Germinal center (tissue), 1 donor: Measurements from ENCODE around the gene DDX46.
"Not testable (repeated sequence)": the region's sequence is repeated elsewhere in the genome, so short reads cannot be mapped to it uniquely, and the experiment has no call there.

Experiments used
- DNase-seq: peaks from one replicate; pipeline ENCODE4 v3.0.0; 2012; ENCODE audit warnings: mixed read lengths, low spot score

DDX46 gene

GRCh38 chr5:134844252-134844651 is 85.7 kb downstream of the DDX46 start:
- DNase-seq, result no peak

- no peak for DNase-seq
Observed at GRCh38 chr5:134845335-134845851, 86.8 kb downstream of the DDX46 start.

- peak; percentile 93 for DNase-seq
Observed at GRCh38 chr5:134845852-134846640, 87.5 kb downstream of the DDX46 start, which contains the start of gene C5orf24. TSS of gene C5orf24 (plus strand) at chr5:134845968. CDS start at chr5:134854901, 8,933 bp downstream.

- peak; percentile 14 for DNase-seq
Observed at GRCh38 chr5:134846641-134846960, 88.0 kb downstream of the DDX46 start.

GRCh38 chr5:134849434-134849933 is 90.9 kb downstream of the DDX46 start:
- not testable (repeated sequence) for DNase-seq

- no peak for DNase-seq
Observed at GRCh38 chr5:134851307-134851923, 92.8 kb downstream of the DDX46 start.

GRCh38 chr5:134856465-134856864 is 97.9 kb downstream of the DDX46 start:
- DNase-seq, result not testable (repeated sequence)

- no peak for DNase-seq
Observed at GRCh38 chr5:134857401-134857800, 98.8 kb downstream of the DDX46 start.

- no peak for DNase-seq
Observed at GRCh38 chr5:134864707-134865106, 106.1 kb downstream of the DDX46 start.

GRCh38 chr5:134873494-134873893 is 114.9 kb downstream of the DDX46 start:
- peak; percentile 36 for DNase-seq

GRCh38 chr5:134873987-134874830 is 115.6 kb downstream of the DDX46 start, which contains the start of gene TXNDC15:
TSS of gene TXNDC15 (plus strand) at chr5:134874371. CDS start at chr5:134874428, 57 bp downstream.
- DNase-seq, result peak; percentile 88

- peak; percentile 19 for DNase-seq
Observed at GRCh38 chr5:134874831-134875655, 116.5 kb downstream of the DDX46 start.

- DNase-seq, result no peak
Observed at GRCh38 chr5:134877159-134877558, 118.6 kb downstream of the DDX46 start.

- DNase-seq, result no peak
Observed at GRCh38 chr5:134878403-134878802, 119.8 kb downstream of the DDX46 start.

GRCh38 chr5:134879456-134879855 is 120.9 kb downstream of the DDX46 start:
- no peak for DNase-seq
